Coronary artery (tissue), 2 donors: ENCODE data around the gene AKAP8.
A peak's percentile ranks its signal among the peaks of the same experiment; 100 is the strongest.

Experiments
- DNase-seq: peaks from one replicate; pipeline ENCODE4 v3.0.0-alpha.2; 2017; ENCODE audit warnings: low spot score
- H3K27ac ChIP-seq, 2 donors: fragments of 200-600 bp; sonication (generic); one replicate each; pipeline ENCODE4 v1.5.1; 2016 to 2019
- H3K4me3 ChIP-seq: fragments of 200-600 bp; sonication (generic); 2 replicates; pipeline ENCODE4 v1.5.1; 2016; ENCODE audit warnings: mild to moderate bottlenecking, moderate library complexity
- TF ChIP-seq, protein P1 (sequence below): fragments of 200-600 bp; sonication (generic); IDR thresholded peaks from one replicate; pipeline ENCODE4 v1.5.1; 2019; ENCODE audit warnings: antibody characterized with exemption

Gene AKAP8

DNA sequence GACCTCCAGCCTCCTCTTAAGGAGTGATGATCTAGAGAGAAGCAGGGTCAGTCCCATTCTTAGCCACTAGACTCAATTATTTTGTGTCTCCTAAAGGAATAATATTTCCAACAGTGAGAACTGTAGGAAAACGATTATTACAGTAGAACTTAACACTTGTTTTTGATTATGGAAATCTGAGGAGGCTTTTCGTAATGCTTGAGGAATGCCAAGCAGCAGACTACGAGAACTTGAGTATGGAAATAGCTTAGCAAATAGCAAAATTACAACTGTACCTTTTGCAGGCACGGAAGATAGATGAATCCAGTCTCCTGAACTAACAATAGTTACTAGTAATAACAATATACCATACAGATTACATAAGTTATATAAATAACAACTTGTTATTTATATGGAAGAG, 59.5 kb downstream of the AKAP8 start:
- H3K27ac ChIP-seq, result peak overlapping the region; percentile 6 to 71
- TF ChIP-seq, protein P1, sequence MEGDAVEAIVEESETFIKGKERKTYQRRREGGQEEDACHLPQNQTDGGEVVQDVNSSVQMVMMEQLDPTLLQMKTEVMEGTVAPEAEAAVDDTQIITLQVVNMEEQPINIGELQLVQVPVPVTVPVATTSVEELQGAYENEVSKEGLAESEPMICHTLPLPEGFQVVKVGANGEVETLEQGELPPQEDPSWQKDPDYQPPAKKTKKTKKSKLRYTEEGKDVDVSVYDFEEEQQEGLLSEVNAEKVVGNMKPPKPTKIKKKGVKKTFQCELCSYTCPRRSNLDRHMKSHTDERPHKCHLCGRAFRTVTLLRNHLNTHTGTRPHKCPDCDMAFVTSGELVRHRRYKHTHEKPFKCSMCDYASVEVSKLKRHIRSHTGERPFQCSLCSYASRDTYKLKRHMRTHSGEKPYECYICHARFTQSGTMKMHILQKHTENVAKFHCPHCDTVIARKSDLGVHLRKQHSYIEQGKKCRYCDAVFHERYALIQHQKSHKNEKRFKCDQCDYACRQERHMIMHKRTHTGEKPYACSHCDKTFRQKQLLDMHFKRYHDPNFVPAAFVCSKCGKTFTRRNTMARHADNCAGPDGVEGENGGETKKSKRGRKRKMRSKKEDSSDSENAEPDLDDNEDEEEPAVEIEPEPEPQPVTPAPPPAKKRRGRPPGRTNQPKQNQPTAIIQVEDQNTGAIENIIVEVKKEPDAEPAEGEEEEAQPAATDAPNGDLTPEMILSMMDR, result no peak
- H3K4me3 ChIP-seq, result peak overlapping the region; percentile 8
- DNase-seq, result no peak

DNA sequence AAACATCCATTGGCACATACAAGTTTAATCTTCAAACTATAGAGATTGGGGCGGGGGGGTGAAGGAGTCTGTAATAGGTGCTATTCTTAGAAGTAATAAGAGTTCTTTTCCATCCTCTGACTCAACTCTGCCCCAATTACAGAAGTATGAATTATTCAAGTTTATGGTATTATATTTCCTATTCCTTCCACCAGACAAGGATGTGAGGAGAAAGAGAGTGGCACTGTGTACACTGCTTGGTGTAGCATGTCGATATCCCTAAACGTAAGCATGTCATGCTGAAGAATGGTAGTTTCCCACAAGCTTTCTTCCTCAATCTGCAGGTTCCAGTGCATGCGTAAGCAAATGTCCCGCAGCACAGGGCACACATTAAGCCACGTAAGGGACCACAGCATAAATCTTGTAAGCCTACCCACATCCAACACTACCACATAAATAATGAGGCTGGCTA, 61.3 kb downstream of the AKAP8 start:
- H3K27ac ChIP-seq, result peak overlapping the region; percentile 60 to 71
- DNase-seq, result no peak
- H3K4me3 ChIP-seq, result peak overlapping the region; percentile 35
- TF ChIP-seq, protein P1, result no peak

DNA sequence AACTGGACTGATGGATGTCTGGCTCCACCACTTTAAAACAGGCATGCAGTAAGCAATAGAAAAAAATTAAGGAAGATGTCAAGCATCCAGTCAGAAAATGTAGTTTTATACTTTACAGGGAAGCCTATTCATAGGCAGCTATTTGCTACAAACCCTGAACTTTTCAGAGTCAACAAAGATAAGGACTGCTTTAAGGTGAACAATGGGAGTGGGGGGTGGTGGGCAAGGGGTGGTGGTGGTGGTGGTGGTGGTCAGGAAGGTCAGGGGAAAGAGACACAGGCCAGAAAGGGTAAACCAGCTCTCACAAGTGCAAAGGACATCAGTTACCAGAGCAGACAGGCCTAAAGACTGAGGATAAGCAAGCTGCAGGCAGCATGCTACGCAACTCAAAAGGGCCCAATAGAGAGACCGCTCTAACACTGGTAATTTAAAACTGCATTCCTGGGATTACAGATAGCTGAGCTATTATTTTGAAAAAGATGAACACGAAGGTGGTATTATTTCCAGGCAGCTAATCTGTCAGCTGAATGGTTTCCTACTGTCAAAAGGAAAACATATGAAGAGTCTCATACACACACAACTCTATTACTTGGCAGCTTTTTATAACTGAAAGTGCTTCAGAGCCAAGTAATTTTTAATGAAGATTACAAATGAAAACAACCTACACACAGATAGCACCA, 62.1 kb downstream of the AKAP8 start:
- H3K27ac ChIP-seq, result peak overlapping the region; percentile 60 to 71
- peak overlapping the region; percentile 35 for H3K4me3 ChIP-seq
- TF ChIP-seq, protein P1, result no peak
- no peak for DNase-seq

DNA sequence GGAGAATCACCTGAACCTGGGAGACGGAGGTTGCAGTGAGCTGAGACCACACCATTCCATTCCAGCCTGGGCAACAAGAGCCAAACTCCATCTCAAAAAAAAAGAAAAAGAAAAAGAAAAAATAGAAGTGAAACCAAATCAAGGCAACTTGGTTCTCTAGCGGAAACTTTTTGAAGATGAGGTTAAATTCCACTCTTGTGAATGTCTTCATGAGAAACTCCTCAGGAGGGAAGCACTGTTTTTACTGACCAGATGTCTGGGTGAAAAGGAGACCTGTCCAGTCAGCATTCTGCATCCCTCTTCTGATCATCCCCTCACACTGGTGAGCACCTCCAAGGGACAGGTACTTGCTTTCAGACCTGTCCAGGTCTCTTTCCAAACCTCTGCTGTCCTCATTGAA, 63.1 kb downstream of the AKAP8 start:
- DNase-seq, result no peak
- peak overlapping the region; percentile 60 to 71 for H3K27ac ChIP-seq
- TF ChIP-seq, protein P1, result no peak
- H3K4me3 ChIP-seq, result peak overlapping the region; percentile 35

DNA sequence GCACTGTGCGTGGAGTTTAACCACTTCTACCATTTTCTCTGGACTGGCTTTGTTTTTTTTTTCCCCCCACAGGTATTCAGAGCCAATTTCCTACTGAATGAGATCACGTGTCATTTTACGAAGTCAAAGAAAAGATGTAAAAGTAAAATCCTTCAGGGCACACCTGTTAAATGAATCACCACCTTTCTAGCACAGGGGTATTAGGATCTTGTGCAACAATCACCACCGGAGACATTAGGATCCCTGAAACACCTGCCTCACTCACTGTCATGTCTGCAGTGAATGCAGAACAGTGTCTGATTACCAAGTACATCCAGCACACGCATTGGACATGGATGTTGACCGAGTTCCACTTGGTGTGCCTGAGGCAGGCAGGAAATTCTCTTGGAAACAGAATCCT, 64.5 kb downstream of the AKAP8 start:
- Histone ChIP-seq H3K27ac (no peak overlapping the region), H3K4me3 (no peak overlapping the region)
- TF ChIP-seq, protein P1, result no peak
- DNase-seq, result no peak

DNA sequence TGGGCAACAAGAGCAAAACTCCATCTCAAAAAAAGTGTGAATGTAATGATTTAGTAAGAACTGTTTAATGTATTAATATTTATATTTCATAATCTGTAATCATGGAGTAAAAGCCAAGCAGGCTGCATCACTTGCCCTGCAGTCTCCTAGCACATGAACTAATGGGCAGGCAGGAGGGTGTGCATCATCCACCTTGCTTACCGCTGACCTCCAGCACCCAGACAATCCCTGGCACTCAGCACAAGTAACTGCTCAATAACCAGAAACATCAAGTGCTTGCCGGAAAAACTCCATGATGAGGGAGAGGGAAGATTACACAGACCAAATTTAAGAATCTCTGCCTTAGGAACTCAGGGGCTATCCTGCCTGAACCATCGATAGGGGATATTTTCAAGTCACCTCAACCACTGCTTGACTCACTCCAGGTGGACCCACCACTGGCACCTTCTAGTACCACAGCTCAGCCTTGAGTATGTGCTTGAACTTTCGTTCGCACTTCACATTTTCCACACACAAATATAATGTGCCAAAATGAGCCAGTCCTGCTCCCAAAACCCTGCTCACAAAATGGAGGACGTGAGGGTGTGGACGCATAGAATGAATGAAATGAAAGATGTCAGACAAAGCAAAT, 65.8 kb downstream of the AKAP8 start:
- H3K4me3 ChIP-seq, result no peak overlapping the region
- H3K27ac ChIP-seq, result no peak overlapping the region
- DNase-seq, result no peak
- TF ChIP-seq, protein P1, result no peak

DNA sequence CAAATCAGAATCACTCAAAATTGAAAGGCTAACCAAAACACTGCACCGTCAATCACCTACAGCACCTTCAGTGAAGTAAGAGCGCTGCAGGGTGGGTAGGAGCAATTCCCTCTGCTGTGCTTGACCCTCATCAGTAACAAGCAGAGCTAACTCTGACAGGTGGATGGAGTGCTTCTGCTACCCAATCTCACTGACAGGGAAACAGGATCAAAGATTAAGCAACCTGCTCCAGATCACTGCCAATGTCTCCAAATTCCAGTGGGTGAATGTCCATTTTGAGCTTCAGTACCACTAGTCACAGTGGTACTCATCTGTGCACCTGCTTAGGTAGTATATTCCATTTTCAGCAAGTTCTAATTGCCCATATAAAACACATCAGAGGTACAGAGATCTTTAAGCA, 72.4 kb downstream of the AKAP8 start:
- no peak for DNase-seq
- no peak overlapping the region for H3K27ac ChIP-seq
- H3K4me3 ChIP-seq, result no peak overlapping the region
- TF ChIP-seq, protein P1, result no peak
